Osteocyte (in vitro differentiated cells): ENCODE measurements around the gene PTPRN2. TPM values are rescaled to one million over a fixed set of nuclear protein-coding genes. Genes with fewer than 3 reads are reported as not detected.
"Not testable (repeated sequence)": the region's sequence is repeated elsewhere in the genome, so short reads cannot be mapped to it uniquely, and the experiment has no call there.

ENCODE experiments used
- DNase-seq: peaks from one replicate; pipeline ENCODE4 v3.0.0; 2021; ENCODE audit warnings: mixed read lengths; ENCODE audit not compliant: unreplicated experiment; ENCODE audit errors: extremely low spot score
- H3K27ac Mint-ChIP-seq: one replicate; pipeline ENCODE4 v1.8.0; 2021; ENCODE audit warnings: mild to moderate bottlenecking, mixed read lengths; ENCODE audit not compliant: unreplicated experiment
- H3K27me3 Mint-ChIP-seq: one replicate; pipeline ENCODE4 v1.8.0; 2021; ENCODE audit warnings: mixed read lengths; ENCODE audit not compliant: unreplicated experiment
- H3K36me3 Mint-ChIP-seq: one replicate; pipeline ENCODE4 v1.8.0; 2021; ENCODE audit warnings: mixed read lengths; ENCODE audit not compliant: unreplicated experiment
- H3K4me1 Mint-ChIP-seq: one replicate; pipeline ENCODE4 v1.8.0; 2021; ENCODE audit warnings: mixed read lengths; ENCODE audit not compliant: unreplicated experiment
- H3K4me3 Mint-ChIP-seq: one replicate; pipeline ENCODE4 v1.8.0; 2021; ENCODE audit warnings: mild to moderate bottlenecking, moderate library complexity, mixed read lengths; ENCODE audit not compliant: unreplicated experiment
- H3K9me3 Mint-ChIP-seq: one replicate; pipeline ENCODE4 v1.8.0; 2021; ENCODE audit warnings: mixed read lengths; ENCODE audit not compliant: unreplicated experiment
- CTCF ChIP-seq: fragments of 200-600 bp; sonication (generic); IDR thresholded peaks from 2 replicates; pipeline ENCODE4 v1.5.0; 2021; ENCODE audit warnings: antibody characterized with exemption, mild to moderate bottlenecking, moderate library complexity
- total RNA-seq: library from RNA; stranded (reverse); gene quantifications from 2 replicates; pipeline ENCODE4 v1.2.1, GENCODE V29; 2021

The PTPRN2 gene
- total RNA-seq, 1 donor from 2014 or later = 0.59 TPM

DNA sequence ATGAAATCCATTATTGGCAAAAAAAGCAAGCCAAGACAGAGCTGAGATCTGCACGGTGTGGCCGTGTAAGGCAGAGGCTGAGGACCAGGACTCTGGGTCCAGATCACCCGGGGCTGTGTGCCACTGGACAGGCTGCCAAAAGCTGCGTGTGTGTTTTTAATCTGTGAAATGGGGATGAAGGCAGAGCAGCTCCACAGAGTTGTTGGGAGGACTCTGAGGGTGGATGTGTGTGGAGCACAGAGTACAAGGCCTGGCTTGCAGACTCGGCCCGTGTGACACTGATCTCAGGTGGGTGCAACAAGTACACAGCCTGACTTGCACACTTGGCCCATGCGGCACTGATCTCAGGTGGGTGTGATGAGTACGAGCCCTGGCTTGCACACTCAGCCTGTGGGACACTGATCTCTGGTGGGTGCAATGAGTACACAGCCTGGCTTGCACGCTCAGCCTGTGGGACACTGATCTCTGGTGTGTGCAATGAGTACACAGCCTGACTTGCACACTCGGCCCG is 921.0 kb downstream of the PTPRN2 start:
- Mint-ChIP-seq H3K27me3 (peaks cover 19% of the 10 kb centered on the region), H3K9me3 (no peaks in the 10 kb centered on the region), H3K4me3 (no peak overlapping the region), H3K27ac (no peak overlapping the region), H3K36me3 (no peaks in the 10 kb centered on the region), H3K4me1 (peaks cover 8% of the 10 kb centered on the region)
- DNase-seq = no peak
- TF ChIP-seq CTCF = no peak

DNA sequence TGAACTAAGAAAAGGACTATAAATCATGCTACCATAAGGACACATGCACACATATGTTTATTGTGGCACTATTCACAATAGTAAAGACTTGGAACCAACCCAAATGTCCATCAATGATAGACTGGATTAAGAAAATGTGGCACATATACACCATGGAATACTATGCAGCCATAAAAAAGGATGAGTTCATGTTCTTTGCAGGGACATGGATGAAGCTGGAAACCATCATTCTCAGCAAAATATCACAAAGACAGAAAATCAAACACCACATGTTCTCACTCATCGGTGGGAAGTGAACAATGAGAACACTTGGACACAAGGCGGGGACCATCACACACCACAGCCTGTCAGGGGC is 922.0 kb downstream of the PTPRN2 start:
- H3K4me1 Mint-ChIP-seq, H3K27ac Mint-ChIP-seq, H3K9me3 Mint-ChIP-seq, DNase-seq, H3K4me3 Mint-ChIP-seq, H3K36me3 Mint-ChIP-seq: not testable (repeated sequence)
- H3K27me3 Mint-ChIP-seq = peaks cover 16% of the 10 kb centered on the region

GRCh38 chr7:157664871-157665633 is 922.6 kb downstream of the PTPRN2 start:
- Mint-ChIP-seq H3K4me3 (no peak overlapping the region), H3K27me3 (peaks cover 10% of the 10 kb centered on the region), H3K27ac (no peak overlapping the region), H3K36me3 (no peaks in the 10 kb centered on the region), H3K4me1 (peaks cover under 1% of the 10 kb centered on the region), H3K9me3 (no peaks in the 10 kb centered on the region)
- no peak for DNase-seq
- no peak for TF ChIP-seq CTCF

DNA sequence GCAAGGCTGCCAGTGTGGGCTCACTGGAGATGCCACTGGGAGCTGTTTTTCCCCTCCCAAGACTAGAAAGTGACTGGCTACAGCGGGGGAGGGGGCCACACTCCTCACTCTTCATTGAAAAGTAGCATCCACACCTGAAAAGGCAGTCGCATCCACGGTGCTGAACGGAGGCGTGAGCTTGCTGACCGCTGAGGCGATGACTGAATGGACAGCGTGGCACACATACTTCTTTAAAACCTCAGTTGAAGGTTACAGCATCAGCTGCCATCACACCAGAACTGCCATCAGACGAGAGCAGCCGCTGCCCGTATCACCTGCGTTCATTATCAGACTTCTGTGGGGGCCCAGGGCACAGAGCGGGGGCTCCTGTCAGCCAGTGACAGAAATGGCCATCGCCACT is 923.6 kb downstream of the PTPRN2 start:
- no peak overlapping the region for H3K27ac Mint-ChIP-seq
- H3K4me3 Mint-ChIP-seq = no peak overlapping the region
- H3K27me3 Mint-ChIP-seq = peaks cover 6% of the 10 kb centered on the region
- no peaks in the 10 kb centered on the region for H3K36me3 Mint-ChIP-seq
- no peaks in the 10 kb centered on the region for H3K9me3 Mint-ChIP-seq
- no peak for DNase-seq
- no peak for TF ChIP-seq CTCF
- H3K4me1 Mint-ChIP-seq = no peaks in the 10 kb centered on the region

DNA sequence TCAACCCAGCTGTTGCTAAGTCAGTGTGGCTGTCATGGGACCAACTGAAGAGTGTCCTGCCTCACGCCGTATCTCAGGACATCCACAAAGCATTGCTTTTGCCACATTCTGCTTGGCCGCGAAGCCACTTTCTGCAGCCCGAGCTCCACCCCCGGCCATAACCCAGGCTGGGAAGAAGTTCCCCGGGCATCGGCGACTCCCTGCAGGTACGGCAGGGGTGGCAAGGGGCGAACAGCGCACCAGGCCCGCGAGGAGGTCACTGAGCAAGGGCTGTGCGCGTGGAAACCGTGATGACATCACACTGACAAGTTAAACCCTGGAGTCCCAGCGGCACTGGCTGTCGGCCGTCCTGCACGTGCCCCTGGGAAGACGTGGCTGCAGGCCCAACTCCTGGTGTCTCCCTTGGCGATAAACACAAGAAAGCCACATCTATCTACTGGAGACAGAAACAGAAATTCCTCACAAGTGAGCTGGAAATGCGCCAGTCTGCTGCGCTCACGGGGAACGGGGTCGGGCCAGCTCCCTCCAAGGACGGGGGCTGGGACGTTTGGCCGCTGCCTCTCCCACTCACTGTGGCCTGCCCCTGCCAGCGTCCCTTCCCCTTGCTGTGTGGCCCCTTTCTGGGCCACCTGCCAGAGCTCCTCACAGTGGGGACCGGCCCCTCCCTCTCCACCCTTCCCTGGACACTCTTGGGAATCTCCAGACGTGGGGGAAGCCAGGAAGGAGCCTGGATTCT is 924.5 kb downstream of the PTPRN2 start:
- TF ChIP-seq CTCF = no peak
- no peak overlapping the region for H3K4me3 Mint-ChIP-seq
- H3K27ac Mint-ChIP-seq = no peak overlapping the region
- DNase-seq = no peak
- H3K4me1 Mint-ChIP-seq = no peaks in the 10 kb centered on the region
- H3K27me3 Mint-ChIP-seq = no peaks in the 10 kb centered on the region
- no peaks in the 10 kb centered on the region for H3K9me3 Mint-ChIP-seq
- H3K36me3 Mint-ChIP-seq = no peaks in the 10 kb centered on the region
